ENCODE results near the gene SLC23A2.

GRCh38 chr20:4924032-4924431 lies 77.3 kb downstream of the SLC23A2 start:
- TF ChIP-seq, protein P1, sequence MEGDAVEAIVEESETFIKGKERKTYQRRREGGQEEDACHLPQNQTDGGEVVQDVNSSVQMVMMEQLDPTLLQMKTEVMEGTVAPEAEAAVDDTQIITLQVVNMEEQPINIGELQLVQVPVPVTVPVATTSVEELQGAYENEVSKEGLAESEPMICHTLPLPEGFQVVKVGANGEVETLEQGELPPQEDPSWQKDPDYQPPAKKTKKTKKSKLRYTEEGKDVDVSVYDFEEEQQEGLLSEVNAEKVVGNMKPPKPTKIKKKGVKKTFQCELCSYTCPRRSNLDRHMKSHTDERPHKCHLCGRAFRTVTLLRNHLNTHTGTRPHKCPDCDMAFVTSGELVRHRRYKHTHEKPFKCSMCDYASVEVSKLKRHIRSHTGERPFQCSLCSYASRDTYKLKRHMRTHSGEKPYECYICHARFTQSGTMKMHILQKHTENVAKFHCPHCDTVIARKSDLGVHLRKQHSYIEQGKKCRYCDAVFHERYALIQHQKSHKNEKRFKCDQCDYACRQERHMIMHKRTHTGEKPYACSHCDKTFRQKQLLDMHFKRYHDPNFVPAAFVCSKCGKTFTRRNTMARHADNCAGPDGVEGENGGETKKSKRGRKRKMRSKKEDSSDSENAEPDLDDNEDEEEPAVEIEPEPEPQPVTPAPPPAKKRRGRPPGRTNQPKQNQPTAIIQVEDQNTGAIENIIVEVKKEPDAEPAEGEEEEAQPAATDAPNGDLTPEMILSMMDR (IDR thresholded peaks at IDR 0.05), result no peak
- TF ChIP-seq POLR2A (IDR thresholded peaks at IDR 0.05) (no peak), POLR2AphosphoS5 (IDR thresholded peaks at IDR 0.05) (no peak)

All from stomach (tissue), 4 donors.